Endothelial cell of umbilical vein (primary cell): ENCODE data around the gene SLC25A43. TPM values are rescaled to one million over a fixed set of nuclear protein-coding genes. Genes with fewer than 3 reads are reported as not detected.

ENCODE experiments used
- BruUV-seq: library from RNA; stranded (reverse); fragments of 400-500 nt; replicated peaks from 2 replicates; lab custom pipeline; 2021; lab: Mats Ljungman, UMichigan
- CTCF ChIA-PET: fragments of 300-600, 350-600 bp; sonication (Branson Sonifier 250); formaldehyde crosslinking; loops from one replicate; lab custom pipeline; 2021; ENCODE audit warnings: antibody characterized with exemption, inconsistent platforms; lab: Charles Lee
- POLR2A ChIA-PET: fragments of 300-600, 350-600 bp; sonication (Branson Sonifier 250); formaldehyde crosslinking; loops from one replicate; lab custom pipeline; 2021; ENCODE audit warnings: antibody characterized with exemption, inconsistent platforms; lab: Charles Lee
- DNase-seq: peaks from one replicate; pipeline ENCODE4 v3.0.0-alpha.2; 2011; ENCODE audit warnings: low read depth, low spot score
- FAIRE-seq: peaks from 2 replicates; lab custom pipeline; 2011; peaks lifted over from hg19 to GRCh38; lab: Jason Lieb, UNC
- H2AFZ ChIP-seq: 2 replicates; pipeline ENCODE4 v1.6.0; 2012; ENCODE audit warnings: low read depth, low read length, control low read depth, inconsistent platforms
- H3K27ac ChIP-seq: 2 replicates; pipeline ENCODE4 v1.5.1; 2011; ENCODE audit warnings: low read depth, mild to moderate bottlenecking, control low read depth, low read length, moderate library complexity; ENCODE audit not compliant: insufficient read depth
- H3K27me3 ChIP-seq, 2 experiments: 2 replicates each; pipeline versions ENCODE4 v1.6.0 to v1.6.1; 2011; ENCODE audit warnings: low read length in 2 of 2, mixed read lengths in 1 of 2; ENCODE audit not compliant: control insufficient read depth in 2 of 2, insufficient read depth in 2 of 2
- H3K36me3 ChIP-seq, 2 experiments: 2 replicates in 1 of 2; 3 replicates in 1 of 2; pipeline ENCODE4 v1.5.1; 2011; ENCODE audit warnings: low read length in 2 of 2, mild to moderate bottlenecking in 1 of 2, moderate library complexity in 1 of 2; ENCODE audit not compliant: control insufficient read depth in 2 of 2, insufficient read depth in 2 of 2; ENCODE audit errors: extremely low read depth in 1 of 2
- H3K4me1 ChIP-seq: 3 replicates; pipeline ENCODE4 v1.5.1; 2011; ENCODE audit warnings: mild to moderate bottlenecking, low read length; ENCODE audit not compliant: control insufficient read depth, insufficient read depth; ENCODE audit errors: extremely low read depth
- H3K4me2 ChIP-seq: 2 replicates; pipeline ENCODE4 v1.6.1; 2011; ENCODE audit warnings: low read length, control low read depth, mixed read lengths; ENCODE audit not compliant: insufficient read depth
- H3K4me3 ChIP-seq, 3 experiments: fragments of 200-600 bp in 1 of 3; sonication (generic), shearing (Covaris generic) in 1 of 3; replicated peaks in 1 of 3; 2 replicates each; pipeline ENCODE4 v1.5.1; 2011 to 2016; ENCODE audit warnings: control low read depth in 3 of 3, low read length in 3 of 3, mild to moderate bottlenecking in 2 of 3, inconsistent platforms in 1 of 3, low read depth in 1 of 3, moderate library complexity in 1 of 3; ENCODE audit not compliant: insufficient read depth in 1 of 3
- H3K79me2 ChIP-seq: 2 replicates; pipeline ENCODE4 v1.6.0; 2012; ENCODE audit warnings: low read length, inconsistent platforms; ENCODE audit not compliant: control insufficient read depth, insufficient read depth
- H3K9ac ChIP-seq: replicated peaks from 2 replicates; pipeline ENCODE3; 2011; ENCODE audit warnings: low read length, control low read depth; ENCODE audit not compliant: insufficient read depth; ENCODE audit errors: extremely low read depth
- H3K9me1 ChIP-seq: replicated peaks from 3 replicates; pipeline ENCODE4 v1.6.0; 2011; ENCODE audit warnings: mild to moderate bottlenecking, low read length; ENCODE audit not compliant: control insufficient read depth, insufficient read depth; ENCODE audit errors: extremely low read depth
- H3K9me3 ChIP-seq: replicated peaks from 2 replicates; pipeline ENCODE4 v1.5.1; 2012; ENCODE audit warnings: low read length, inconsistent platforms; ENCODE audit not compliant: control insufficient read depth, insufficient read depth
- H4K20me1 ChIP-seq: replicated peaks from 2 replicates; pipeline ENCODE3; 2011; ENCODE audit warnings: mild to moderate bottlenecking, low read length; ENCODE audit not compliant: control insufficient read depth, insufficient read depth; ENCODE audit errors: extremely low read depth
- CTCF ChIP-seq, 2 donors: IDR thresholded peaks; 1 replicate in 1 of 2; 2 replicates in 1 of 2; pipeline ENCODE4 v1.5.1; 2011; ENCODE audit warnings: low read length in 2 of 2, mild to moderate bottlenecking in 2 of 2, moderate library complexity in 2 of 2, control low read depth in 1 of 2, inconsistent platforms in 1 of 2, low read depth in 1 of 2; ENCODE audit not compliant: insufficient read depth in 1 of 2; ENCODE audit errors: extremely low read depth in 1 of 2
- EZH2 ChIP-seq: IDR thresholded peaks from 2 replicates; pipeline ENCODE4 v1.6.1; 2012; ENCODE audit warnings: borderline replicate concordance, low read depth, mild to moderate bottlenecking, moderate library complexity, low read length, inconsistent platforms; ENCODE audit not compliant: severe bottlenecking
- FOS ChIP-seq: IDR thresholded peaks from 2 replicates; pipeline ENCODE4 v1.6.1; 2011; ENCODE audit warnings: mild to moderate bottlenecking, low read length, moderate library complexity, borderline replicate concordance; ENCODE audit not compliant: insufficient read depth
- GATA2 ChIP-seq: IDR thresholded peaks from 2 replicates; pipeline ENCODE4 v1.7.0; 2011; ENCODE audit warnings: low read depth, mild to moderate bottlenecking, moderate library complexity, mixed read lengths, low read length; ENCODE audit not compliant: insufficient read length, insufficient read depth
- JUN ChIP-seq: IDR thresholded peaks from 2 replicates; pipeline ENCODE4 v1.6.1; 2011; ENCODE audit warnings: borderline replicate concordance, low read depth; ENCODE audit not compliant: insufficient read length, insufficient read depth
- MAX ChIP-seq: IDR thresholded peaks from 2 replicates; pipeline ENCODE4 v1.6.1; 2011; ENCODE audit not compliant: insufficient read depth, insufficient read length
- MYC ChIP-seq: IDR thresholded peaks from one replicate; pipeline ENCODE4 v1.6.1; 2011; ENCODE audit warnings: mild to moderate bottlenecking, low read depth, low read length
- POLR2A ChIP-seq: IDR thresholded peaks from 2 replicates; pipeline ENCODE4 v1.6.1; 2012; ENCODE audit warnings: low read depth, mild to moderate bottlenecking, control low read depth, low read length
- POLR2AphosphoS5 ChIP-seq: IDR thresholded peaks from 2 replicates; pipeline ENCODE4 v1.6.1; 2012; ENCODE audit warnings: low read depth, mild to moderate bottlenecking, control low read depth, low read length, moderate library complexity; ENCODE audit not compliant: insufficient read depth
- dilution Hi-C: fragments of 300-500 bp; cut with MboI; formaldehyde crosslinking; loops from one replicate; pipeline ENCODE4 v1.15.0; 2019; ENCODE audit warnings: low sequenced_read_pairs; ENCODE audit not compliant: extremely low pct_ligation_motif_present
- intact Hi-C: fragments of 100-400 bp; cut with micrococcal nuclease; formaldehyde crosslinking; loops from one replicate; pipeline ENCODE4 v1.10.0; 2022
- polyA plus RNA-seq, 4 experiments: library from polyadenylated mRNA; depleted of rRNA in 3 of 4; stranded (reverse) in 3 of 4; unstranded in 1 of 4; fragments of >200 nt; gene quantifications; 2 replicates each; pipeline versions ENCODE4 v1.2.1 to v1.2.3, GENCODE V29; 2011 to 2012; ENCODE audit warnings: missing spikeins in 1 of 4
- total RNA-seq: library from RNA; stranded (reverse); gene quantifications from 2 replicates; pipeline ENCODE4 v1.2.3, GENCODE V29; 2021

SLC25A43 gene
- total and polyA plus RNA-seq, 2 donors (not counting 3 experiments of a cell fraction or from before 2014, with no cell fraction given) = 7.2 to 11.5 TPM

GRCh38 chrX:119381349-119381944 lies 17.7 kb upstream of the SLC25A43 start:
- DNase-seq = no peak
- Histone ChIP-seq H3K9ac (no peak overlapping the region), H3K4me3 (no peak overlapping the region), H3K27me3 (no peaks in the 10 kb centered on the region), H4K20me1 (no peaks in the 10 kb centered on the region), H3K4me2 (no peak overlapping the region), H3K4me1 (no peaks in the 10 kb centered on the region), H3K9me3 (no peaks in the 10 kb centered on the region), H3K9me1 (no peaks in the 10 kb centered on the region), H3K36me3 (no peaks in the 10 kb centered on the region), H2AFZ (no peak overlapping the region), H3K27ac (no peak overlapping the region), H3K79me2 (no peaks in the 10 kb centered on the region)
- dilution Hi-C loops (no loop called here), intact Hi-C loops (no loop called here)
- POLR2A ChIA-PET = no interaction called here
- BruUV-seq = no TSS peak
- TF ChIP-seq FOS = no peak
- no peak for TF ChIP-seq GATA2
- no peak for TF ChIP-seq CTCF (IDR thresholded peaks at IDR 0.05; ENCODE audit: extremely low read depth in 1 of 2, insufficient read depth in 1 of 2, low read depth in 1 of 2, low read length in 2 of 2)
- TF ChIP-seq POLR2A = no peak
- no peak for TF ChIP-seq MAX
- no peak for TF ChIP-seq MYC
- no peak for TF ChIP-seq POLR2AphosphoS5
- no peak for TF ChIP-seq JUN
- no peak for TF ChIP-seq EZH2
- CTCF ChIA-PET = no interaction called here
- FAIRE-seq = peak; percentile 67
